Measurements from ENCODE around the gene COL28A1. TPM values are rescaled to one million over a fixed set of nuclear protein-coding genes. Genes with fewer than 3 reads are reported as not detected.

Gene COL28A1
- total and polyA plus RNA-seq, 2 experiments from 2014 or later: 0.31 to 0.70 TPM

DNA sequence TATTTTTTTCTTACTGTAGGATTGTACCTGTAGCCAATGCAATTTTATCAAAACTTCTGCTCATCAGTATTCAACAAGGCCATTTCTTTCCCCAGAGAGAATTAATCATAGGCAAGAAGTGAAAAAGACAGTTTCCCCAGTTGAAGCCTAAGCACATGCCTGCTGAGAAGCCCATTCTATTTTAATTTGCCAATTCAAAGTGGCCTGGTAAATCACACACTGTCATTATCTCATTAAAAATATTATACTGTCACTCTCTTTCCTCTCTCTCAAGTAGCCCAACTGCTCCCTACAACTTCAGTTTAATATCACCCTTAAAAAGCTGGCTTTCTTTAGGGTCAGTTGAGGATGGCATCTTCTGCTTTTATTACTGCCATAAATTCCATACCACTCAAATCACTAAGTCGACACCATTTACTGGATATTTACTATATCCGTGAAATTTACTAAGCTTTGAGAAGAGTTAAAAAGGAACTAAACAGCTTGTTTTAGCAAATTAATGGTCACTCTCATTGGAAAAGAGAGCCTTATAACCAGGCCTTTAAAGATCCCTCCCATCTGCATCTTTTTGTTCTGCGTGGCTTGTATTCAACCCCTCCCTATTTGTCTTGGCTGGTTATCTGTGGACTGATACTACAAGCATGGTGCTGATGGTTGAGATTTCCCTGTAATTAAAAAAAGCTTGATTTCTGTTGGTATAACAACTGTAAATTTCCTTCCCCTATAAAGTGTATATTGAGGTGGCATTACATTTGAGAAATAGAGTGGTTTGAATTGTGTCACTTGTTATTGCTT is 30.6 kb downstream of the COL28A1 start:
- ATAC-seq (no peak; the same call in 2 of the 3 replicates), DNase-seq (ENCODE audit: low spot score) (no peak)
- H3K4me1 ChIP-seq (ENCODE audit: insufficient read depth): 0 out of 2 replicates have a peak, but pooled peaks cover 2% of the 10 kb centered on the region
- H3F3A ChIP-seq (replicated peaks; ENCODE audit: low read depth): no peaks in the 10 kb centered on the region
- no peak overlapping the region for H2AFZ ChIP-seq
- H3K36me3 ChIP-seq (ENCODE audit: insufficient read depth): no peaks in the 10 kb centered on the region
- no peaks in the 10 kb centered on the region for H4K20me1 ChIP-seq (replicated peaks; ENCODE audit: insufficient read depth)
- Mint-ChIP-seq H3K36me3 (ENCODE audit: low read depth) (no peaks in the 10 kb centered on the region), H3K27ac (no peak overlapping the region), H3K4me3 (no peak overlapping the region), H3K4me1 (peaks cover 6% of the 10 kb centered on the region; the same call in 2 of the 3 replicates), H3K9me3 (no peaks in the 10 kb centered on the region), H3K27me3 (ENCODE audit: insufficient read depth, low read depth, poor library complexity) (no peaks in the 10 kb centered on the region)
- TF ChIP-seq CTCF (conservative IDR thresholded peaks at IDR 0.05; ENCODE audit: low read depth in 2 of 2): no peak
- TF ChIP-seq ZNF331 (CRISPR knock-in tag; IDR thresholded peaks at IDR 0.05; ENCODE audit: low read depth): no peak
- no peak for TF ChIP-seq STAT1 (IDR thresholded peaks at IDR 0.05; ENCODE audit: unreplicated experiment)
- TF ChIP-seq, protein P1, sequence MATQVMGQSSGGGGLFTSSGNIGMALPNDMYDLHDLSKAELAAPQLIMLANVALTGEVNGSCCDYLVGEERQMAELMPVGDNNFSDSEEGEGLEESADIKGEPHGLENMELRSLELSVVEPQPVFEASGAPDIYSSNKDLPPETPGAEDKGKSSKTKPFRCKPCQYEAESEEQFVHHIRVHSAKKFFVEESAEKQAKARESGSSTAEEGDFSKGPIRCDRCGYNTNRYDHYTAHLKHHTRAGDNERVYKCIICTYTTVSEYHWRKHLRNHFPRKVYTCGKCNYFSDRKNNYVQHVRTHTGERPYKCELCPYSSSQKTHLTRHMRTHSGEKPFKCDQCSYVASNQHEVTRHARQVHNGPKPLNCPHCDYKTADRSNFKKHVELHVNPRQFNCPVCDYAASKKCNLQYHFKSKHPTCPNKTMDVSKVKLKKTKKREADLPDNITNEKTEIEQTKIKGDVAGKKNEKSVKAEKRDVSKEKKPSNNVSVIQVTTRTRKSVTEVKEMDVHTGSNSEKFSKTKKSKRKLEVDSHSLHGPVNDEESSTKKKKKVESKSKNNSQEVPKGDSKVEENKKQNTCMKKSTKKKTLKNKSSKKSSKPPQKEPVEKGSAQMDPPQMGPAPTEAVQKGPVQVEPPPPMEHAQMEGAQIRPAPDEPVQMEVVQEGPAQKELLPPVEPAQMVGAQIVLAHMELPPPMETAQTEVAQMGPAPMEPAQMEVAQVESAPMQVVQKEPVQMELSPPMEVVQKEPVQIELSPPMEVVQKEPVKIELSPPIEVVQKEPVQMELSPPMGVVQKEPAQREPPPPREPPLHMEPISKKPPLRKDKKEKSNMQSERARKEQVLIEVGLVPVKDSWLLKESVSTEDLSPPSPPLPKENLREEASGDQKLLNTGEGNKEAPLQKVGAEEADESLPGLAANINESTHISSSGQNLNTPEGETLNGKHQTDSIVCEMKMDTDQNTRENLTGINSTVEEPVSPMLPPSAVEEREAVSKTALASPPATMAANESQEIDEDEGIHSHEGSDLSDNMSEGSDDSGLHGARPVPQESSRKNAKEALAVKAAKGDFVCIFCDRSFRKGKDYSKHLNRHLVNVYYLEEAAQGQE (IDR thresholded peaks at IDR 0.05; ENCODE audit: unreplicated experiment): no peak
- TF ChIP-seq JUNB (IDR thresholded peaks at IDR 0.05; ENCODE audit: unreplicated experiment): no peak
- H3K4me3 ChIP-seq: no peak overlapping the region
- no peaks in the 10 kb centered on the region for H3K79me2 ChIP-seq (replicated peaks; ENCODE audit: insufficient read depth)
- no peaks in the 10 kb centered on the region for H3K27me3 ChIP-seq (ENCODE audit: insufficient read depth)
- H3K9me2 ChIP-seq (ENCODE audit: insufficient read depth): no peaks in the 10 kb centered on the region
- H3K4me2 ChIP-seq: no peak overlapping the region
- H3K27ac ChIP-seq (ENCODE audit: low read depth): no peak overlapping the region

DNA sequence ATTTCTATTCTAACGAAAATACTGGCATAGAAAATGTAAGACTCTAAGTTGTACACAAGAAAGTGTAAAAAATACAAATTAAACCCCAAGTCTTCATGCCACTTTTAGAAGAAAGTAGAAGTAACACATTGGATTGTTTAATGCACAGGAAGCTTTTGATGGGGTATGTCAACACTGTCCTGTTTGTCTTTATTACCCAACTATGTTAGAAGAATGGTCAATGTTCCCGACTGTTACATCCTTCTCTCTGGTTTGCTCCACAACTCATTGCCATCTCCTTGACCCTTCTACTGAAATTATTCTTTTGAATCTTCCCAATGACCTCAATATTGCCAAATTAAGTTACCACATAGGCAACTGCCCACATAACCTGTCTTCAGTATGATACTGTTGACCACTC is 35.8 kb downstream of the COL28A1 start:
- Mint-ChIP-seq H3K4me3 (no peak overlapping the region), H3K4me1 (no peaks in the 10 kb centered on the region; the same call in 2 of the 3 replicates), H3K36me3 (ENCODE audit: low read depth) (no peaks in the 10 kb centered on the region), H3K27me3 (ENCODE audit: insufficient read depth, low read depth, poor library complexity) (no peaks in the 10 kb centered on the region), H3K9me3 (no peaks in the 10 kb centered on the region), H3K27ac (no peak overlapping the region)
- 0 out of 2 replicates have a peak, but pooled peaks cover 2% of the 10 kb centered on the region for H3K4me1 ChIP-seq (ENCODE audit: insufficient read depth)
- DNase-seq (ENCODE audit: low spot score): no peak
- no peaks in the 10 kb centered on the region for H3F3A ChIP-seq (replicated peaks; ENCODE audit: low read depth)
- H2AFZ ChIP-seq: no peak overlapping the region
- H3K9me2 ChIP-seq (ENCODE audit: insufficient read depth): no peaks in the 10 kb centered on the region
- H4K20me1 ChIP-seq (replicated peaks; ENCODE audit: insufficient read depth): no peaks in the 10 kb centered on the region
- no peak overlapping the region for H3K27ac ChIP-seq (ENCODE audit: low read depth)
- H3K4me2 ChIP-seq: no peak overlapping the region
- H3K79me2 ChIP-seq (replicated peaks; ENCODE audit: insufficient read depth): no peaks in the 10 kb centered on the region
- H3K36me3 ChIP-seq (ENCODE audit: insufficient read depth): no peaks in the 10 kb centered on the region
- ATAC-seq: no peak
- H3K4me3 ChIP-seq: no peak overlapping the region
- no peaks in the 10 kb centered on the region for H3K27me3 ChIP-seq (ENCODE audit: insufficient read depth)
- TF ChIP-seq STAT1 (IDR thresholded peaks at IDR 0.05; ENCODE audit: unreplicated experiment): no peak
- TF ChIP-seq CREB1 (CRISPR knock-in tag; IDR thresholded peaks at IDR 0.05; ENCODE audit: low read depth): no peak
- TF ChIP-seq ZNF331 (CRISPR knock-in tag; IDR thresholded peaks at IDR 0.05; ENCODE audit: low read depth): no peak
- TF ChIP-seq ETS1 (IDR thresholded peaks at IDR 0.05): no peak
- no peak for TF ChIP-seq JUNB (IDR thresholded peaks at IDR 0.05; ENCODE audit: unreplicated experiment)
- no peak for TF ChIP-seq NANOG (IDR thresholded peaks at IDR 0.05; ENCODE audit: borderline replicate concordance)
- TF ChIP-seq CTCF (conservative IDR thresholded peaks at IDR 0.05; ENCODE audit: low read depth in 2 of 2): no peak
- no peak for TF ChIP-seq EZH2 (IDR thresholded peaks at IDR 0.05; ENCODE audit: low read depth, unreplicated experiment)
- TF ChIP-seq ZNF114 (CRISPR knock-in tag; IDR thresholded peaks at IDR 0.05): no peak
